Measurements from ENCODE around the gene SMIM23.

SMIM23 gene

DNA sequence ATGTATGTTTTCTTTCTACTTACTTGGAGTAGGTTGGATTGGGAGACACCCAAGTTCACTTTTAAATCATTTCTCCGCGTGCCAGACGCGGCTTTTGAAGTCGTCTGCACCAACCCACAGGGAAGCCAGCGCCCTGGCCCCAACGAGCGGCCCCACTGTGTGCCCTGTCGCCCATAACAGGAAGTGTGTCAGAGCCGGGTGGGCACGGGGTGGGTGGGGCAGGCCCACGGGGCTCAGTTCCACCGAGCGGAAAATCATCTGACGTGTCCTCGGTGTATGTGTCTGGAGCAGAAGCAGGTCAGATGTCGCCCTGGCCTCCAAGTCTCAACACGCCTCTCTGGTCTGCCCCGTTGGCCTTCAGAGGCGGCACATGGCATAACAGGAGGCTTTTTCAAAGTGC is 22.7 kb upstream of the SMIM23 start:
- Mint-ChIP-seq H3K4me1 (peaks cover 25% of the 10 kb centered on the region), H3K27me3 (ENCODE audit: low read depth) (no peaks in the 10 kb centered on the region), H3K36me3 (ENCODE audit: low read depth) (no peaks in the 10 kb centered on the region), H3K9me3 (peaks cover 22% of the 10 kb centered on the region), H3K27ac (peak overlapping the region in 2 of 3 experiments; percentile 45 to 71), H3K4me3 (no peak overlapping the region)
- TF ChIP-seq, protein P1, sequence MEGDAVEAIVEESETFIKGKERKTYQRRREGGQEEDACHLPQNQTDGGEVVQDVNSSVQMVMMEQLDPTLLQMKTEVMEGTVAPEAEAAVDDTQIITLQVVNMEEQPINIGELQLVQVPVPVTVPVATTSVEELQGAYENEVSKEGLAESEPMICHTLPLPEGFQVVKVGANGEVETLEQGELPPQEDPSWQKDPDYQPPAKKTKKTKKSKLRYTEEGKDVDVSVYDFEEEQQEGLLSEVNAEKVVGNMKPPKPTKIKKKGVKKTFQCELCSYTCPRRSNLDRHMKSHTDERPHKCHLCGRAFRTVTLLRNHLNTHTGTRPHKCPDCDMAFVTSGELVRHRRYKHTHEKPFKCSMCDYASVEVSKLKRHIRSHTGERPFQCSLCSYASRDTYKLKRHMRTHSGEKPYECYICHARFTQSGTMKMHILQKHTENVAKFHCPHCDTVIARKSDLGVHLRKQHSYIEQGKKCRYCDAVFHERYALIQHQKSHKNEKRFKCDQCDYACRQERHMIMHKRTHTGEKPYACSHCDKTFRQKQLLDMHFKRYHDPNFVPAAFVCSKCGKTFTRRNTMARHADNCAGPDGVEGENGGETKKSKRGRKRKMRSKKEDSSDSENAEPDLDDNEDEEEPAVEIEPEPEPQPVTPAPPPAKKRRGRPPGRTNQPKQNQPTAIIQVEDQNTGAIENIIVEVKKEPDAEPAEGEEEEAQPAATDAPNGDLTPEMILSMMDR (IDR thresholded peaks at IDR 0.05; ENCODE audit: unreplicated experiment in 3 of 3): no peak

DNA sequence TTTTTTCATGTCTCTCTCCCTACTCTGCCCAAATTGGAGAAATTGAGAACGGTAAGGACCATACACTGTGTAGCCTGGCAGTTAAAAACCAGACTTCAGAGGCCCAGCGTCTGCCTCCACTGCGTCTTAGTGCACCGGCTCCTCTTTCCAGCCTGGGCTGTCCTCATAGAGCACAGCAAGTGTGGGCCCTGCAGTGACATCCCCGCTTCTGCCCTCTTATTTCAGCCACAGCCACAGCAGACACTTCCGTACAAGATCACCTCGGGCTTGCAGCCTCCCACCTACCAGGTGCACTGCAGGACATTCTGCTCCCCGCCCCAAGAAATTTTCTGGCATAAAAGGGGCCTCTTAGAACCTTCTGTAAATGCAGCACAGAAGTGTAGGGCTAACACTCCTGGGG is 21.4 kb upstream of the SMIM23 start:
- H3K27ac Mint-ChIP-seq: no peak overlapping the region
- H3K4me3 Mint-ChIP-seq: no peak overlapping the region
- TF ChIP-seq, protein P1 (IDR thresholded peaks at IDR 0.05; ENCODE audit: unreplicated experiment in 3 of 3): no peak
- H3K36me3 Mint-ChIP-seq (ENCODE audit: low read depth): no peaks in the 10 kb centered on the region
- peaks cover 23% of the 10 kb centered on the region for H3K4me1 Mint-ChIP-seq
- H3K9me3 Mint-ChIP-seq: peaks cover 22% of the 10 kb centered on the region
- H3K27me3 Mint-ChIP-seq (ENCODE audit: low read depth): no peaks in the 10 kb centered on the region

DNA sequence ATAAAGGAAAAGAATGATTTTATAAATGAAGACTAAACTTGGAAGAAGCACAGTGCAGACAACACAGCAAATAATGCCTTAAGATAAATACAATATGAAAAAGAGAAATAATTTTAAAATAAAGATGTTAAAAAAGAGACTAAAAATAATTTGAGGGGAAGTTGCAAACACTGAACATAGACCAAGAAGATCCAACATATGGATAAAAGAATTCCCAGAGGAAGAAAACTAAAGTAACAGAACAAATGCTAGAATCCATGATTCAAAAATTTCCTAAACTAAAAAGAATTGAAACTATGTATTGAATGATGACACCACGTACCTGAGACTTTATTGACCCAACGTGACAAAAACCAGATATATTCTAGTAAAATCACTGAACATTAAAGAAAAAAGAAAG is 18.7 kb upstream of the SMIM23 start:
- Mint-ChIP-seq H3K27ac (no peak overlapping the region), H3K4me3 (no peak overlapping the region), H3K27me3 (ENCODE audit: low read depth) (peaks cover 4% of the 10 kb centered on the region), H3K4me1 (peaks cover 23% of the 10 kb centered on the region), H3K36me3 (ENCODE audit: low read depth) (no peaks in the 10 kb centered on the region), H3K9me3 (peaks cover 22% of the 10 kb centered on the region)
- TF ChIP-seq, protein P1 (IDR thresholded peaks at IDR 0.05; ENCODE audit: unreplicated experiment in 3 of 3): no peak

DNA sequence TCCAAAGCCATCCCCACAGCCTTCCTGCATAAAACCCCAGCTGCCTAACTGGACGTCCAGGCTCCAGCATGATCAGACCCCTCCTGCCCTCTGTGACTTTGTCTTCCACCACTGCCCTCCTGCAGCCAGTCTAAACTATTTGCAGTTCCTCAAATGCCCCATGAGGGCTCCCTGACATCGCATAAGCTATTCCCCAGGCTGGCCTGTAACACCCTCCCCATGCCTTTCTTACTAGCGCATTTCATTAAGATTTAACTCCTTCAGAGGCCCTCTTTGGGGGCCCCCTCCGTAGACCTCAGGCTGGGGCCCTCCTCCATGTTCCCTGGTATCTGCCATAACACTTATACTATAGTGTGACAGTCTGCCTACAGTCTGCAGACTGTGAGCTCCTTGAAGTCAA is 15.5 kb upstream of the SMIM23 start:
- no peak overlapping the region for H3K27ac Mint-ChIP-seq
- peaks cover 10% of the 10 kb centered on the region for H3K4me1 Mint-ChIP-seq
- H3K36me3 Mint-ChIP-seq (ENCODE audit: low read depth): no peaks in the 10 kb centered on the region
- H3K4me3 Mint-ChIP-seq: no peak overlapping the region
- H3K27me3 Mint-ChIP-seq (ENCODE audit: low read depth): peaks cover 4% of the 10 kb centered on the region
- TF ChIP-seq, protein P1 (IDR thresholded peaks at IDR 0.05; ENCODE audit: unreplicated experiment in 3 of 3): no peak
- peaks cover 19% of the 10 kb centered on the region for H3K9me3 Mint-ChIP-seq

DNA sequence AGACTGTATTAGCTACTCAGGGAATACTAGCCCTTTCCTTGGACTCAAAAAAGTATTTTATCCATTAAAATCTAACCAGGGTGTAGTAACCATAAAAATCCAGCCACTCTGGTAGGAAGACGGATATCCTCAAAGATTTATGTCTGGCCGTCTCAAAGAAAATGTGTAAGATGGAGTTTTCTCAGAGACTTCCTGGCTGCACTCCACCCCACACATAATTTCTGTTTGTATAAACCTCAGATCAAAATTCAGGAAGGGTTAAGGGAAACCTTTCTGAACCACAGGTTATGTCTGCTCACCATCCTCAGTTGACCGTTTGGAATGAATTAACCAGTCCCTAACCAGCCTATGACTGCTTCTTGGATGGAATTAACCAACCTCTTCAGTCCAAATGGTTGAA is 13.8 kb upstream of the SMIM23 start:
- Mint-ChIP-seq H3K27me3 (ENCODE audit: low read depth) (peaks cover 10% of the 10 kb centered on the region), H3K4me3 (no peak overlapping the region), H3K9me3 (peaks cover 12% of the 10 kb centered on the region), H3K27ac (peak overlapping the region; percentile 16 to 80 (median 77)), H3K36me3 (ENCODE audit: low read depth) (no peaks in the 10 kb centered on the region), H3K4me1 (peaks cover 17% of the 10 kb centered on the region)
- TF ChIP-seq, protein P1 (IDR thresholded peaks at IDR 0.05; ENCODE audit: unreplicated experiment in 3 of 3): no peak

DNA sequence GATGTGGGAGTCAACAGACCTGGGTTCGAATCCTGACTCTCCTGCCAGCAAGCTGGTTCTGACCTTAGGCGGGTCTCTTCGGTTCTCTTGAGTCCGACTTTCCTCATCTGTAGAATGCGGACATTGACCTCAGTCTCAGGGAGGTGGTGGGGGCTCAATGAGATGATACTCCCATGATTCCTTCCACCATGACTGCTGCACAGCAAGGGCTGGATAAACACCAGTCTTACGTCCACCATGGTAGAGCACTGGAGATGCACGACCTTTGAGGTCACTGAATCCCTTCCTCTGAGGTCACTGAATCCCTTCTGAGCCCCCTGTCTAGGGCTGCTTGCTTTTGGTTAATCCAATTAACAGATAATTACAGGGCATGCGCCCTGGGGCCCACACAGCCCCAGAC is 12.5 kb upstream of the SMIM23 start:
- peaks cover 3% of the 10 kb centered on the region for H3K9me3 Mint-ChIP-seq
- H3K27me3 Mint-ChIP-seq (ENCODE audit: low read depth): peaks cover 10% of the 10 kb centered on the region
- H3K4me1 Mint-ChIP-seq: peaks cover 23% of the 10 kb centered on the region
- H3K27ac Mint-ChIP-seq: no peak overlapping the region
- H3K36me3 Mint-ChIP-seq (ENCODE audit: low read depth): no peaks in the 10 kb centered on the region
- TF ChIP-seq, protein P1 (IDR thresholded peaks at IDR 0.05; ENCODE audit: unreplicated experiment in 3 of 3): no peak
- no peak overlapping the region for H3K4me3 Mint-ChIP-seq
